Measurements from ENCODE around the gene BCAR1.

DNA sequence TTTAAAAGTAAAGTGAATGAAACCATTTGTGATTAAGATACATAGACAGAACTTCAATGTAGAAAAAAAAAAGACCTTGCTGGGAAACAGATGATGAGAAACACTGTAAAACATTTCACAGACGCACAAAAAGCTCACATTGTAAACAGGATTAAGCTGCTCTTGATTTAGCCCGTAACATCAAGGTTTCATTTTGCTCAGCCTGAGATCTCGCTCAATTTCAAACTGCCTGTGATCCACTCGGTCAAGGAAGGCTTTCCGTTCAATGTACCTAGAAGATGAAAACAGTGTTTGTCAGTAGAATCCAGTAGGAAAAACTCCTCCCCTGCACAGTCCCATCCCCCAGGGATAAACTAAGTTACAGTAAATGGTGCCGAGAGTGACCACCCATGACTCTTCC is 42.3 kb upstream of the BCAR1 start:
- no peak for TF ChIP-seq POLR2A (IDR thresholded peaks at IDR 0.05; ENCODE audit: low read depth, low read length)
- no peak for TF ChIP-seq POLR2AphosphoS5 (IDR thresholded peaks at IDR 0.05; ENCODE audit: low read depth, low read length)
- TF ChIP-seq POU2F2 (IDR thresholded peaks at IDR 0.05; ENCODE audit: low read depth, low read length) = no peak
- no peak for TF ChIP-seq SPI1 (IDR thresholded peaks at IDR 0.05; ENCODE audit: low read depth, low read length)
- no peak for TF ChIP-seq TAF1 (IDR thresholded peaks at IDR 0.05; ENCODE audit: low read depth, low read length)
- TF ChIP-seq PAX5 (IDR thresholded peaks at IDR 0.05; ENCODE audit: insufficient read depth, low read length, severe bottlenecking) = no peak
